HL-60/S4 (cell line): ENCODE measurements around the gene PLXNA2.

Experiments used
- in situ Hi-C: fragments of 300-500 bp; cut with MboI; formaldehyde crosslinking; loops from 2 replicates; pipeline ENCODE4 v1.14.3; 2022; ENCODE audit warnings: low sequenced_read_pairs

The PLXNA2 gene

DNA sequence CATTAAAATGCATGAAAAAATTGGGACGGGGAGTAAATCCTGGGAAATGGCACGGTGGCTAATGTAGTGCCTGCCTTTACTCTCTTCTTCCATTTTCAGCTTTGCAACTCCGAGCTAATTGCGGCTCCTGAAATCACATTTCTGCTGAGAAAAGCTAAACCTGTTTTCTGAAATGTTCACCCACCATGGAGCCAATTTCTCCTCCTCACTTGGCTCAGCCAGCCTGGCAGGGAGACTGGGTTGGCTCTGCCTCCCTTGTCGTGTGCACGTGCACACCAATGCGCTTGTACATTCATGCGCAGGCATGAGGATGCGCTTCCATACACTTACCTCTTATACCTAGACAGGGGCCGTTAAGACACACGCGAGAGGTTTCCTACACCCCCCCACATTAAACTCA is 165.4 kb downstream of the PLXNA2 start:
- in situ Hi-C loops = no loop called here

DNA sequence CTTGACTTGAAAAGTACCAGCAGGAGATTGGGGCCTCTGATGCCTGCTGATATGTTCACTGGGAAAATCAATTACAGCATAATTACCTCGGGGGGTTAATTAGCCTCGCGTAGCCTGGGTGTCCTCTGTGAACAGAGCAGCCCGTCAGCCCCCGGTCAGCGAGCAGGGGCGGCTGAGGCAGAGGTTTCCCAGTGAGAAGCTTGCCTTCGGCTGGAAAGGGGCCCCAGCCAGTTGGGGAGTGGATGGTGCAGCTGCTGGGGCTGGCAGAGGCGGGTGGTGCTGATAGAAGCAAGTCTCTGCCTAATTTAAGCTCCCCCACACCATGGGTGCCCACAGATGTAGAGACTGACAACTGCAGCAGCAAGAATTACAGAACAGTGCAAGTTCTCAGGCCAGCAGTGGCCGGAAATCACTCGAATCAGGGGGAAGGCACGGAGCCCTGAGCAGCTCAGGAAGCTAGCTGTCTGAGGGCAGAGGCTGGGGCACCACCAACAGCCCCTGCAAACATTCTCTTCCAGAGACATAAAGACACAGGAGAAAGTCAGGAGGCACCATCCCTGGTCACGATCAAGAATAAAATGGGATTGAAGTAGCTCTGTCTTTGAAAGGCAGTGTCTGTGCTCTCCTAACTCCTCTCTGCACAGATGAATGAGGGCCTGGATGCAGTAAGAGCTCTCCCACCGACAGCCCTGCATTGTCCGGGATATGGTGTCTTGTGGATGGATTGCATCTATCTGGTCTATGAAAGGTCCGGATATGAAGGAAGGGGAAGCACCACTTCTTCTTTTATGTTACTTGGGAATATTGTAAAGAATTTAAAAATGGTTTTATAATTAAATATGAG is 166.7 kb downstream of the PLXNA2 start:
- in situ Hi-C loops = no loop called here

DNA sequence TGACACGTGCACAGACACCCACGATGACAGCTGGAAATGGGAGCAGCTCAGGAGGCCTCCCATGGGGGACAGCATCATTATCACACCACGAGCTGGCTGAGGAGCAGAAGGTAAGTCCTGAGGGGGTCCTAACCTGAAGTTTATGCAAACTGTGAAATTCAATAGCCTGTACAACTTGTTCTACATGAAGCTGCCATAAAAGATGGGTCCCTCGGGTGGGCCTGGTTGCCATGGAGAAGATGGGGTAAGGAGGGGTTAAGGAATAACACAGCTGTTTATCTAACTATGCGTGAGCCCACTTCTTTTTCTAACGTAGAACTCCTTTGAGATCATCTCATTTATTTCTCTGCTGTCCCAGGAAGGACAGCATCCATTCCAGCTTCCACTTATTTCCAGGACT is 169.8 kb downstream of the PLXNA2 start:
- in situ Hi-C loops = no loop called here

- in situ Hi-C loops = no loop called here
Observed at GRCh38 chr1:208071435-208072031, 172.7 kb downstream of the PLXNA2 start.

DNA sequence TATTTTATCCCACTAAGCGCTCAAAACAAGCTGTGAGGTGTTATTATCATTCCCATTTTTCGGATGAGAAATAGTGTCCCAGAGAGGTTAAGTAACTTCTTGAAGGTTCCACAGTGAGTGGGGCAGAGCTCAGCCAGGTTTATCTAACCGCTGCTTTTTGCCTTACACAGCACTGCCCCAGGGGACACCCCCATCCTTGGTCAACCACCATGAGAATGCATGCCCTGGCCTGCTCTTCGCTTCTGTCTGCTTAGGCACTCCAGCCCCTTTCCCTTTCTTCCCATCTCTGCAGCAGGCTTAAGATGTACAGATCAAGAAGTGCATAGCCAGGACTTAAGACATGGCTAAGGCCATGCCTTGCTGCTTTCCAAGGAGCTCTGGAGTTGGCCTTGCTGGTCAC is 174.3 kb downstream of the PLXNA2 start:
- in situ Hi-C loops = no loop called here

DNA sequence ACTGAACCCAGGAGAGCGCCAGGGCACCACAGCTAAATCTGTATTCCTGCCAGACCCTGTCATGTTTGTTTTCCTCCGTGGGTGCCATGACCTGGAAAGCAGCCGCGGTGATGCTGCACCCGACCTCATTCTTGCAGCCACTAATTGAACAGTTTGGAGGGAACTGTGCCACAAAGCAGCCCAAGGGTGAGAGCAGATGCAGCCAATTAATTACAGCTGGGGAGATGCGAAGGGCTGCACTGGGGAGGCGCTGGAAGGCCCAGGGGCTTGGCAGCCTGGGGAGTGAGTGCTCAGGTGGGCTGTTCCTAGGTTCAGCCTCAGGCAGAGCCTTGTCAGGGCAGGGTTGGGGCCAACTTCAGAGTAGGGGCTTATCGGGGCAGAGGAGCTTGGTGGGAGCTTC is 174.9 kb downstream of the PLXNA2 start:
- in situ Hi-C loops = no loop called here

DNA sequence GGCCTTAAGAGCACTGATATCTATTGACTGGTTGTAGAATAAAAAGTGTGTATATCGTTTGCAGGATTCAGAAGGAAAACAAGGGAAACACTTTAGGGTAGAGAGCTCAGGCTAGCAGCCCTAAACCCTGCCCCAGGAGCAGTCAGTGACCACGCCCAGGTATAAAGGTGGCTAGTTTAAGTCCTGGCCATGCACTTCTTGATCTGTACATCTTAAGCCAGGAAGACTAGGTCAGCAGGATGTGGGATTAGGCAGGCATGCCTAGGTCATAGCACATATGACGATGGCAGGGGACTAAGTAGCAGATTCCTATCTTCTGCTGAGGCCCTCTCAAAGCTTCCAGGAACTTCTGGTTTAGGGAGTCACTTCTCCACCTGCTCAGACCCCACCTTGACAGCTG is 175.3 kb downstream of the PLXNA2 start:
- in situ Hi-C loops = no loop called here

DNA sequence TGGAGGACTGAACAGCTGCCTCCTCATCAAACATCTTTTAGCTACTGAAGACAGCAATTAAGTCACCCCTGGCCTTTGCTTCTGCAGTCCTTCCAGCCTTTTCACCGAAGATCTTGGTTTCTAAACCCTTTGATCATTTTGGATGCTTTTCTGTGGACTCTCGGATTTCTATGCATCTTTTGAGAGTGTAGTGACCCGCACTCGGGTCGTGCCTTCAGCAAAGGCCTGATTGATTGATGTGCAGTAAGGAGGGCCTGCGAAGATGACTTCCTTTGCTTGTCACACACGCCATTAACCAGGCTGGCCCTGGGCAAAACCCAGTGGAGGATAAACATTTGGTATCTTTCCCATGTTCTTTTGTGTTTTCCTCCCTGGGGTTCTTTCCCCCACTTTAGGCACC is 175.8 kb downstream of the PLXNA2 start:
- in situ Hi-C loops = no loop called here

DNA sequence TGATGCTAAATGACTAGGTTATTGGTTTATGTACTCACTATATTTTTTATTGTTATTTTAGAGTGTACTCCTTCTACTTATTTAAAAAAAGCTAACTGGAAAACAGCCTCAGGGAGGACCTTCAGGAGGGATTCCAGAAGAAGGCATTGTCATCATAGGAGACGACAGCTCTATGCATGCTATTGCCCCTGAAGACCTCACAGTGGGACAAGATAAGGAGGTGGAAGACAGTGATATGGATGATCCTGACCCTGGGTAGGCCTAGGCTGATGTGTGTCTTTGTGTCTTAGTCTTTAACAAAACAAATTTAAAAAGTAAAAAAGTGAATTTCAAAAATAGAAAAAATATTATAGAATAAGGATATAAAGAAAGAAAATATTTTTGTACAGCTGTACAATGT is 177.6 kb downstream of the PLXNA2 start:
- in situ Hi-C loops = no loop called here

DNA sequence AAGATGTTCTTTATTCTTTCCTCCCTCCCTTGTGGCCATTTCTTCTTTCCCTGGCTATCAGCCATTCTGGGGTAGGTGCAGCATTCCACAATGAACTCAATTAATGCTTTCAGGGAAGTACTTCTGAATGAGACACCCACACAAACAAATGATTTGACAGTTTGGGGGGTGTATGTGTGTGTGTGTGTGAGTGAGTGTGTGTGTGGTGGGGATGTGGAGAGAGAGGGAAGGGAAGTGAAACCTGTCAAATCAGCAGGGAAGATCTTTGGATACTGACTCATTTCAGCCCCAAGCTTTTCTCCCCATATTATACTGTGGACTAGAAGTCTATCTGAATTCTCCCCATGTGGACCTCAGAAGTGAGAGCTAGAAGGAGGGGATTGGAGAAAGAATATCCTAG is 178.3 kb downstream of the PLXNA2 start:
- in situ Hi-C loops = no loop called here

- in situ Hi-C loops = no loop called here
Observed at GRCh38 chr1:208061632-208062031, 182.6 kb downstream of the PLXNA2 start.

DNA sequence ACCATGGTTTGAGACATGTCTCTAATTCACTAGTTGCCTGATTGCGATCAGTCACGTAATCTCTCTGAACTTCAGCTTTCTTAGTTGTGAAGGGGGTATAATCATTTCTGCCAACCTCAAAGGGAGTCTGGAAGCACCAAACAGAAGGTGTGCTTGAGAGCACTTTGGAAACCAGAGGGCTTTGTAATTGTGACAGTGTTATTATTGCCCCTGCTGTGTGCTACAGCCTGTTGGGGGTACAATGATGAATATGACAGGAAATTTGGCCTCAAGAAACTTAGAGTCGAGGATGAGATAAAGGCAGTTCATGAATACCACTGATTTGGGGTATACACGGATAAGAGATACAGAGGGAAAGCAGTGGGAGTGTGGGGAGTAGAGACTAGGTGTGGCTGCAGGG is 183.1 kb downstream of the PLXNA2 start:
- in situ Hi-C loops = no loop called here

DNA sequence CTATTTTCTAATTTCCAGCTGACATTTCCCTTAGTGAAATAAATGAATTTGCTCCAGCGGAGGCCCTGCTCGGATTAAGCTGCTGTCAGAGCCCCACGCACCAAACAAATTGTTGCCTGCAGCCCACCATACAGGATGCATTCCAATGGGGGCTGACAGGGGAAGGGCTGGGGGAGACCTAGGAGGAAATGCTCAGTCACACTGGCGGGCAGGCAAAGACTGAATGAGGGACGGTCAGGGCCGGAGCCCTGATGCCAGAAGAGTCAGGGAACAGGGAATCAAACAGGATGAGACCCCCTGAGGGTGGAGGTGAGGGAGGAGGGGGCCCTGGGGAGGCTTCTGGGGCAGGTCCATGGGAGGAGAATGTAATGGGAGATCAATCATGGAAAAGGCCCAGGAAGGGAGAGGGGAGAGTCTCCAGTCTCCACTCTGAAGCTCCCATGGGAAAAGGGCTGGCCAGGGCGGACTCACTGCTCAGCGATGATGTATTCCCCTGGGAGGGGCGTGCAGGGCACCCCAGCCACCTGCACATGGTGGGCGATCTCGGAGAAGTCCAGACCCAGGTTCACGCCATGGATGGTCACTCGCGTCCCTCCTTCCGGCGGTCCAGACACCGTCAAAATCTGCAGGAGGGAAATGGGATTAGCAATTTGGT is 183.8 kb downstream of the PLXNA2 start:
- in situ Hi-C loops = no loop called here

- in situ Hi-C loops = no loop called here
Observed at GRCh38 chr1:208059409-208060001, 184.7 kb downstream of the PLXNA2 start.

- in situ Hi-C loops = no loop called here
Observed at GRCh38 chr1:208058756-208059155, 185.4 kb downstream of the PLXNA2 start.

DNA sequence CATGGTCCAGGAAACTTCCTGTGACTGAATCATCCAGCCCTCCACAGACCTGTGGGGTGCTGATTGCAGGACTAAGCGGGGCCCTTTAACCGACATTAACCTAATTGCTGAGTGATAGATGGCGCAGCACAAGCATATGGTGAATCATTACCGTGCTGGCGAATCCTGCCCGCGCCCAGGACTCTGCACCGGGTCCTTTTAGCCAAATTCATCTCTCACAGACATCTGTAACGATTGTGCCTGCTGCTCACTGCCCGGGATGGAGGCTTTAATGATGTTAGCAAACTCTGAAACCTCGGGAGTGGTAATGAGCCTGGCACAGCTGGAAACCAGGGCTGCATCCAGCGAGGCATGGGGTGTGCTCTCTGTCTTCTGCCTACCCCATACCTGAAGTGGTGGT is 185.9 kb downstream of the PLXNA2 start:
- in situ Hi-C loops = no loop called here

DNA sequence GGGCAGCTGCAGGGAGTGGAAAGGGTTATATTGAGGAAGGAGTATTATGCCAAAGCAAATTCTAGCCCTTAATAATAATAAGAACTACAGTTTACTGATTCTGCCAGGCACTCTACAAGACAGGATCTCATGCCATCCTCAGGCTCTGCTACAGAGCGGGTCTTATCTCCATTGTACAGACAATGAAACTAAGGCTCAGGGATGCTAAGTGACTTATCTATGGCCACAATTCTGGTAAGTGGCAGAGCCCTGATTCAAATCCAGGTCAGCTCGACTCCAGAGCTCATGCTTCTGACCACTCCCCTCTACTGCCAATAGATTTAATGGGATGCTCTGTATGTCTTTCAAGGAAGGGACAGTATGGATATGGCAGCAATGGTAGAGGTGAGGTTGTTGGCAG is 187.1 kb downstream of the PLXNA2 start:
- in situ Hi-C loops = no loop called here

GRCh38 chr1:208055535-208055934 is 188.6 kb downstream of the PLXNA2 start:
- in situ Hi-C loops = no loop called here

DNA sequence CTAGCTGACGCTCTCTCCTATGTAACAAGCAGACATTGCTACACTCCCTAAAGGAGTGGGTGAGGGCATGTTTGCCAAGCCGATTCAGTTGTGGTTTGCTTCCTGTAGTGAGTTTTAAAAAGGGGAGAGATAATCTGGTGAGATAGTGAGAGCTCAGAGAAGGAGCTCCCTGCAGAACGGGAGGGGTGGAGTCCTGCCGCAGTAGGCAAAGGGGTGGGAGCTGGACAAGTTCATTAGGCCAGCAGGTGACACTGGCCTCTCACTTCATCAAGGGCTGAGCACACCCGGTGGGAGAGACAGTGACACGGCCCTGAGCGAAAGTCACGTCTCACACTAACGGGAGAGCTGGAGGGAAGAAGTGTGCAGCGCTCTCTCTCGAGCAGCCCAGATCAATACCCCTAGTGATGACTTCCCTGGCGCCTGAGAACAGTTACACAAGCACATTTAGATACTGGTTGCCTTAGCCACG is 189.2 kb downstream of the PLXNA2 start:
- in situ Hi-C loops = no loop called here

- in situ Hi-C loops = no loop called here
Observed at GRCh38 chr1:208054485-208054884, 189.7 kb downstream of the PLXNA2 start.

- in situ Hi-C loops = no loop called here
Observed at GRCh38 chr1:208053661-208054060, 190.5 kb downstream of the PLXNA2 start.
